CD4-positive, CD25-positive, alpha-beta regulatory T cell (primary cell): Measurements from ENCODE around the gene HLA-DPA1. TPM values are rescaled to one million over a fixed set of nuclear protein-coding genes. Genes with fewer than 3 reads are reported as not detected.

Experiments used
- ATAC-seq, 2 donors: fragments of 150-1000 bp; cut with Tn5 transposase; one replicate each; pipeline ENCODE4 v1.10.0; 2021; ENCODE audit warnings: low read depth in 2 of 2, moderate number of reproducible peaks in 2 of 2, moderate library complexity in 1 of 2
- DNase-seq, 3 donors: peaks; one replicate each; pipeline versions ENCODE4 v3.0.0 to v3.0.0-alpha.2; 2012 to 2022; ENCODE audit warnings: mixed read lengths in 1 of 3
- H3K27ac ChIP-seq: one replicate; pipeline ENCODE4 v1.7.0; 2013; ENCODE audit warnings: mild to moderate bottlenecking, low read length; ENCODE audit not compliant: insufficient read depth, poor library complexity, severe bottlenecking
- H3K27me3 ChIP-seq: one replicate; pipeline ENCODE4 v1.7.0; 2013; ENCODE audit warnings: low read length; ENCODE audit not compliant: control insufficient read depth, insufficient read depth
- H3K36me3 ChIP-seq: one replicate; pipeline ENCODE4 v1.7.0; 2013; ENCODE audit warnings: mild to moderate bottlenecking, low read length, moderate library complexity; ENCODE audit not compliant: control insufficient read depth, insufficient read depth
- H3K4me1 ChIP-seq: 2 replicates; pipeline ENCODE4 v1.7.0; 2013; ENCODE audit warnings: mild to moderate bottlenecking, low read length; ENCODE audit not compliant: insufficient read depth, control insufficient read depth, poor library complexity, severe bottlenecking
- H3K4me3 ChIP-seq: one replicate; pipeline ENCODE4 v1.7.0; 2013; ENCODE audit warnings: low read depth, mild to moderate bottlenecking, low read length, moderate library complexity
- H3K9me3 ChIP-seq, 2 experiments: 1 replicate in 1 of 2; 2 replicates in 1 of 2; pipeline ENCODE4 v1.7.0; 2013; ENCODE audit warnings: low read length in 2 of 2, mild to moderate bottlenecking in 1 of 2, moderate library complexity in 1 of 2; ENCODE audit not compliant: control insufficient read depth in 2 of 2
- H3K27ac Mint-ChIP-seq, 3 donors: one replicate each; pipeline ENCODE4 v1.8.0; 2020 to 2022; ENCODE audit warnings: mild to moderate bottlenecking in 3 of 3, mixed read lengths in 3 of 3, moderate library complexity in 2 of 3
- H3K27me3 Mint-ChIP-seq: one replicate; pipeline ENCODE4 v1.8.0; 2022; ENCODE audit warnings: mild to moderate bottlenecking, mixed read lengths
- H3K36me3 Mint-ChIP-seq: one replicate; pipeline ENCODE4 v1.8.0; 2020; ENCODE audit warnings: mixed read lengths
- H3K4me1 Mint-ChIP-seq, 4 donors: one replicate each; pipeline ENCODE4 v1.8.0; 2020 to 2022; ENCODE audit warnings: mixed read lengths in 4 of 4, mild to moderate bottlenecking in 1 of 4
- H3K4me3 Mint-ChIP-seq, 4 donors: one replicate each; pipeline ENCODE4 v1.8.0; 2020 to 2022; ENCODE audit warnings: mild to moderate bottlenecking in 4 of 4, mixed read lengths in 4 of 4, moderate library complexity in 3 of 4
- H3K9me3 Mint-ChIP-seq, 7 donors: one replicate each; pipeline ENCODE4 v1.8.0; 2020 to 2022; ENCODE audit warnings: mixed read lengths in 7 of 7, mild to moderate bottlenecking in 3 of 7, moderate library complexity in 2 of 7
- polyA plus RNA-seq, 4 donors: library from polyadenylated mRNA; unstranded; fragments of 300-500 nt; fragmentation: Illumina TruSeq; gene quantifications; one replicate each; pipeline ENCODE4 v1.2.3, GENCODE V29; 2021
- total RNA-seq: library from RNA; stranded (reverse); gene quantifications from one replicate; pipeline ENCODE4 v1.2.3, GENCODE V29; 2022

Gene HLA-DPA1
- total and polyA plus RNA-seq, 5 donors from 2014 or later, result 97.9 to 292 (median 178) TPM

- Histone ChIP-seq H3K36me3 (no peaks in the 10 kb centered on the region), H3K27ac (no peak overlapping the region), H3K4me1 (peaks cover 11% of the 10 kb centered on the region), H3K27me3 (no peaks in the 10 kb centered on the region), H3K9me3 (no peaks in the 10 kb centered on the region), H3K4me3 (no peak overlapping the region)
- Mint-ChIP-seq H3K4me3 (no peak overlapping the region), H3K27me3 (no peaks in the 10 kb centered on the region), H3K36me3 (no peaks in the 10 kb centered on the region), H3K27ac (no peak overlapping the region), H3K4me1 (peaks cover 11 to 28% (median 18%) of the 10 kb centered on the region in 4 donors), H3K9me3 (no peaks in the 10 kb centered on the region)
- DNase-seq (no peak), ATAC-seq (no peak)
Observed at GRCh38 chr6:33021917-33022316, 51.5 kb downstream of the HLA-DPA1 start.

DNA sequence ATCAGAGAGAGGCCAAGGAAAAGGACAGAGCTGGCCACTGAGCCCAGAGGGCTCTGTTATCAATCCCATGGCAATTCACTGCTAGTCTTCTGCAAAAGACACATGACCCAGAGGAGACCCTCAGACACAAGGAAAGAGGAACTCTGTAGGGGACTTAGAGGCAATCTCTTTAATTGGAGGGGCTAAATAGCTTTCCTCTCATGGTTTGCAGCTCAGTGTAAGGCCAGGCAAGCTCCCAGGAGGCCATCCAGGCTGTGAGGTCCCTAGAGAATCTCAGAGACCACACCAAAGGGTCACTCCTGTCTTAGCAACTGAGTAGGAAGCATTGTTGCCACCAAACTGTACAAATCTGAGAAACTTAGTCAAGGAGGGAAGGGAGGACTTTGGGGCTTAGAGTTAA lies 54.1 kb downstream of the HLA-DPA1 start:
- peak overlapping the region; percentile 23 to 89 (median 68) for H3K27ac Mint-ChIP-seq
- H3K27ac ChIP-seq, result no peak overlapping the region
- no peaks in the 10 kb centered on the region for H3K9me3 Mint-ChIP-seq
- no peaks in the 10 kb centered on the region for H3K9me3 ChIP-seq
- H3K4me3 ChIP-seq, result peak overlapping the region; percentile 69
- H3K27me3 ChIP-seq, result no peaks in the 10 kb centered on the region
- peaks cover 11% of the 10 kb centered on the region for H3K4me1 ChIP-seq
- peaks cover 5% of the 10 kb centered on the region for H3K27me3 Mint-ChIP-seq
- no peak for DNase-seq
- H3K36me3 Mint-ChIP-seq, result no peaks in the 10 kb centered on the region
- no peaks in the 10 kb centered on the region for H3K36me3 ChIP-seq
- H3K4me3 Mint-ChIP-seq, result peak overlapping the region in 3 of 4 donors; percentile 34 to 88 (median 83)
- peaks cover 11 to 35% (median 19%) of the 10 kb centered on the region in 4 donors for H3K4me1 Mint-ChIP-seq
- ATAC-seq, result no peak

DNA sequence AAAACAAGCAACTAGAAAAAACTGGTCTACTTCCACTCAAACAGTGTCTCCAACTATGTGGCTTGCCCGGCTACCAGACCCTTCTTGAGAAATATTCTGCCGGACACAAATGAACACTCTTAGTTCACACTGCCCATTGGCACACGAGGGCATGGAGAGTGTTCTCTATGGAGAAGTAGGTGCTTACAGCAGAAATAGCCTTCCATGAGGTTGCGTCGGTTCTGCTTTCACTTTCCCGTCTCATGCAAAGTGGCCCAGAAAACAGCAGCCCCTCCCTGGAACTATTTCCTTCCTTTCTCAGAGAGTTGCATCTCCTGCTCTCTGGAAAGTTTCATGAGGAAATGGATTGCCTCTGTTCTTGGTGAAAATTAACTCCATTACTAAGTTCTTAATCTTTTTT lies 54.5 kb downstream of the HLA-DPA1 start:
- Histone ChIP-seq H3K27ac (no peak overlapping the region), H3K4me1 (peaks cover 11% of the 10 kb centered on the region)
- H3K4me1 Mint-ChIP-seq, result peaks cover 11 to 35% (median 19%) of the 10 kb centered on the region in 4 donors

GRCh38 chr6:33018418-33018817 lies 55.0 kb downstream of the HLA-DPA1 start:
- Histone ChIP-seq H3K4me1 (peaks cover 11% of the 10 kb centered on the region), H3K9me3 (no peaks in the 10 kb centered on the region), H3K27me3 (peaks cover 5% of the 10 kb centered on the region), H3K27ac (no peak overlapping the region), H3K4me3 (peak overlapping the region; percentile 69), H3K36me3 (no peaks in the 10 kb centered on the region)
- H3K36me3 Mint-ChIP-seq, result no peaks in the 10 kb centered on the region
- H3K4me3 Mint-ChIP-seq, result peak overlapping the region in 1 of 4 donors; percentile 3
- H3K9me3 Mint-ChIP-seq, result no peaks in the 10 kb centered on the region
- peak overlapping the region in 2 of 3 donors; percentile 16 to 34 for H3K27ac Mint-ChIP-seq
- peaks cover 11 to 35% (median 19%) of the 10 kb centered on the region in 4 donors for H3K4me1 Mint-ChIP-seq
- DNase-seq (no peak), ATAC-seq (no peak)
- H3K27me3 Mint-ChIP-seq, result peaks cover 7% of the 10 kb centered on the region

More for the DNA sequence above, 54.5 kb downstream of the HLA-DPA1 start:
- DNase-seq, result no peak
- Histone ChIP-seq H3K27me3 (peaks cover under 1% of the 10 kb centered on the region), H3K36me3 (no peaks in the 10 kb centered on the region), H3K4me3 (peak overlapping the region; percentile 69), H3K9me3 (no peaks in the 10 kb centered on the region)
- ATAC-seq, result peak; percentile 68 to 81
- H3K36me3 Mint-ChIP-seq, result no peaks in the 10 kb centered on the region
- H3K27me3 Mint-ChIP-seq, result peaks cover 5% of the 10 kb centered on the region
- peak overlapping the region in 2 of 3 donors; percentile 68 to 89 for H3K27ac Mint-ChIP-seq
- H3K4me3 Mint-ChIP-seq, result peak overlapping the region in 3 of 4 donors; percentile 34 to 88 (median 83)
- H3K9me3 Mint-ChIP-seq, result no peaks in the 10 kb centered on the region

GRCh38 chr6:33017694-33018353 lies 55.6 kb downstream of the HLA-DPA1 start:
- Mint-ChIP-seq H3K27ac (peak overlapping the region in 2 of 3 donors; percentile 16 to 34), H3K9me3 (no peaks in the 10 kb centered on the region), H3K4me3 (no peak overlapping the region), H3K27me3 (peaks cover 9% of the 10 kb centered on the region), H3K4me1 (peaks cover 11 to 35% (median 19%) of the 10 kb centered on the region in 4 donors), H3K36me3 (no peaks in the 10 kb centered on the region)
- no peaks in the 10 kb centered on the region for H3K9me3 ChIP-seq
- no peak overlapping the region for H3K27ac ChIP-seq
- DNase-seq (no peak), ATAC-seq (no peak)
- H3K27me3 ChIP-seq, result peaks cover 5% of the 10 kb centered on the region
- no peak overlapping the region for H3K4me3 ChIP-seq
- peaks cover 11% of the 10 kb centered on the region for H3K4me1 ChIP-seq
- no peaks in the 10 kb centered on the region for H3K36me3 ChIP-seq

DNA sequence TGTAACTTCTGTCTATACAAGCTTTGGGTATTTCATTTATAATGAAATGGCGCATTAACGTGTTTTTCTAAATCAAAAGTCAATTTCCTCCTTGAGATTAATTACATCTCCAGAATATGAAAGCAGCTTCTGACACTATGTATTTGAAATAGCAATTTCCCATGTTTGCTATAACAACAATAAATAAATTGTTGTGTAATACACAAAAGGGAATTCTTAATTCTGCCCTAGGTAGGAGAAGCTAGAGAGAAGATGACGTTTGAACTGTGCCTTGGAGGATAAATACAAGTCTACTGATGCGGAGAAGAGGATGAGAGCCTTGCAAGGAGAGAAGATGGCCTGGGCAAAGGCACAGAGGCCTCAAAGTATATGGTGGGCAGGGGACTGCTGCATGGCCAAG lies 56.4 kb downstream of the HLA-DPA1 start:
- H3K36me3 Mint-ChIP-seq, result no peaks in the 10 kb centered on the region
- H3K27me3 Mint-ChIP-seq, result peaks cover 9% of the 10 kb centered on the region
- no peak overlapping the region for H3K27ac Mint-ChIP-seq
- no peak overlapping the region for H3K27ac ChIP-seq
- H3K4me1 ChIP-seq, result peaks cover 11% of the 10 kb centered on the region
- no peaks in the 10 kb centered on the region for H3K36me3 ChIP-seq
- H3K4me1 Mint-ChIP-seq, result peaks cover 11 to 35% (median 19%) of the 10 kb centered on the region in 4 donors
- H3K27me3 ChIP-seq, result peaks cover 5% of the 10 kb centered on the region
- no peak for DNase-seq
- H3K9me3 ChIP-seq, result no peaks in the 10 kb centered on the region
- no peak for ATAC-seq
- no peak overlapping the region for H3K4me3 Mint-ChIP-seq
- no peak overlapping the region for H3K4me3 ChIP-seq
- H3K9me3 Mint-ChIP-seq, result no peaks in the 10 kb centered on the region

DNA sequence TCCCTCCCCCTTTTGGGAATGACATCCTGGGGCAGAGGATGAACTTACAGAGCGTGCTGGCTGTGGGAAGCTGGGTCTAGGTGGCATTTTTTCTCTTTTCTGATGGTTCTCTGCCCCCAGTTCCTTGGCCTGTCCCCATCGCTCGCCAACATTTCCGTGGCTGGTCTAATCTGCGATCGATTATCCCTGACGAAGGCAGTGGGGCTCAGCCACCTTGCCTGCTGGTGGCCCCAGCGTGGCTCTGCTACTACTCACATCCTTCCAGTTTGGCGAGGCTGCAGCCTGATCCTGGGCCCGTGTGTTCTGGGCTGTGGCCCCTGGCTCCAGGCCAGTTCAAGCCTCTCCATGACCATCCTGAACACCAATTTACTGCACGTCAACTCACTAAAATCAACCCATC lies 57.7 kb downstream of the HLA-DPA1 start:
- Mint-ChIP-seq H3K36me3 (no peaks in the 10 kb centered on the region), H3K27me3 (peaks cover 9% of the 10 kb centered on the region), H3K4me1 (peaks cover 11 to 35% (median 19%) of the 10 kb centered on the region in 4 donors), H3K9me3 (no peaks in the 10 kb centered on the region), H3K4me3 (no peak overlapping the region), H3K27ac (no peak overlapping the region)
- Histone ChIP-seq H3K4me3 (no peak overlapping the region), H3K4me1 (peaks cover 11% of the 10 kb centered on the region), H3K27me3 (peaks cover 5% of the 10 kb centered on the region), H3K36me3 (no peaks in the 10 kb centered on the region), H3K27ac (no peak overlapping the region), H3K9me3 (no peaks in the 10 kb centered on the region)
- DNase-seq (no peak), ATAC-seq (no peak)
